ENCODE results near the gene BTBD2. TPM values are rescaled to one million over a fixed set of nuclear protein-coding genes. Genes with fewer than 3 reads are reported as not detected.

BTBD2 gene
- total and polyA plus RNA-seq, 2 of the 8 experiments (the other 6 are each of a cell fraction or from before 2014, with no cell fraction given): 91.7 to 92.3 TPM

- 95% methylated on average over 23 of the region's 23 CpGs; no CpG with 5 or more reads in 1 of the 2 experiments for WGBS, 2 experiments (ENCODE audit: extremely low coverage in 1 of 2, insufficient coverage in 1 of 2, insufficient read length in 1 of 2, insufficient replicate concordance in 2 of 2, low coverage in 1 of 2, low lambda C conversion rate in 2 of 2, missing lambda C conversion rate in 1 of 2)
- Histone ChIP-seq H2BK12ac (ENCODE audit: low read depth, low read length) (no peak overlapping the region), H3K9ac (replicated peaks in 1 of 4; ENCODE audit: extremely low read depth in 1 of 4, low read depth in 3 of 4, low read length in 3 of 4) (no peak overlapping the region), H3K4me3 (ENCODE audit: extremely low read depth in 1 of 4, insufficient read depth in 2 of 4, low read depth in 3 of 4, low read length in 4 of 4) (no peak overlapping the region), H3K4me1 (replicated peaks in 1 of 4; ENCODE audit: control insufficient read depth in 3 of 4, insufficient read depth in 4 of 4, low read length in 3 of 4) (no peaks in the 10 kb centered on the region; a peak in 1 of 7 replicates), H3K23me2 (ENCODE audit: low read depth, low read length) (no peaks in the 10 kb centered on the region), H2BK15ac (ENCODE audit: low read length) (no peak overlapping the region), H4K5ac (ENCODE audit: insufficient read length, low read depth, low read length) (no peak overlapping the region), H3K14ac (ENCODE audit: insufficient read length) (no peak overlapping the region), H3K4me2 (ENCODE audit: insufficient read depth in 1 of 2, low read depth in 2 of 2, low read length in 2 of 2) (no peak overlapping the region), H2BK120ac (replicated peaks; ENCODE audit: low read depth, low read length) (no peak overlapping the region), H4K91ac (replicated peaks; ENCODE audit: insufficient read length, low read length) (no peak overlapping the region), H3K56ac (replicated peaks; ENCODE audit: insufficient read length, low read depth, low read length) (no peak overlapping the region), H3K18ac (ENCODE audit: extremely low read depth, low read length) (no peak overlapping the region), H2BK5ac (ENCODE audit: low read depth, low read length) (no peak overlapping the region), H3K79me1 (ENCODE audit: low read depth, low read length) (peaks cover 13% of the 10 kb centered on the region; the same call in 1 of the 2 replicates), H2AK5ac (ENCODE audit: low read depth, low read length) (no peak overlapping the region), H3K36me3 (ENCODE audit: control insufficient read depth in 2 of 4, insufficient read depth in 4 of 4, low read length in 3 of 4) (peaks cover 0 to 4% (median 2%) of the 10 kb centered on the region in 4 experiments; a peak in 3 of 8 replicates), H3K27me3 (replicated peaks in 1 of 4; ENCODE audit: control insufficient read depth in 3 of 4, extremely low read depth in 1 of 4, insufficient read depth in 3 of 4, low read length in 3 of 4) (no peaks in the 10 kb centered on the region), H3K27ac (ENCODE audit: low read depth, low read length) (no peak overlapping the region), H3K4ac (replicated peaks; ENCODE audit: insufficient read length, low read depth, low read length) (no peak overlapping the region), H3K23ac (ENCODE audit: insufficient read length) (no peak overlapping the region), H3K9me3 (ENCODE audit: insufficient read depth in 2 of 2, low read depth in 1 of 2, low read length in 1 of 2) (no peaks in the 10 kb centered on the region), H2AFZ (ENCODE audit: low read length) (no peak overlapping the region), H4K8ac (ENCODE audit: extremely low read depth, insufficient read depth, low read length) (peak overlapping the region; percentile 68; the same call in 1 of the 2 replicates), H2BK20ac (ENCODE audit: low read length) (no peak overlapping the region), H4K20me1 (replicated peaks in 1 of 2; ENCODE audit: control insufficient read depth in 1 of 2, insufficient read depth in 2 of 2, low read length in 2 of 2) (peaks cover 14 to 38% of the 10 kb centered on the region in 2 experiments), H3K79me2 (ENCODE audit: control insufficient read depth in 1 of 2, insufficient read depth in 2 of 2, low read length in 2 of 2) (peaks cover 8 to 59% of the 10 kb centered on the region in 2 experiments; a peak in 3 of 4 replicates)
- DNase-seq (ENCODE audit: low read depth in 1 of 2, low spot score in 2 of 2) (no peak), FAIRE-seq (no peak)
- no peak for TF ChIP-seq CREB1 (IDR thresholded peaks at IDR 0.05)
- TF ChIP-seq SUZ12 (IDR thresholded peaks at IDR 0.05; ENCODE audit: low read length): no peak
- TF ChIP-seq EGR1 (IDR thresholded peaks at IDR 0.05; ENCODE audit: borderline replicate concordance, low read depth, low read length): no peak
- no peak for TF ChIP-seq SP1 (IDR thresholded peaks at IDR 0.05; ENCODE audit: low read depth, low read length)
- no peak for TF ChIP-seq SAP30 (IDR thresholded peaks at IDR 0.05; ENCODE audit: insufficient read depth, insufficient replicate concordance, low read length)
- TF ChIP-seq GTF2F1 (IDR thresholded peaks at IDR 0.05; ENCODE audit: borderline replicate concordance, low read depth, low read length): no peak
- ChIA-PET POLR2A (ENCODE audit: partially characterized antibody) (no interaction called here), CTCF (ENCODE audit: partially characterized antibody) (interaction anchor here (0.7 to 2.1 kb wide), 5 partner anchors 14 to 125 kb away, joined by 3 to 7 read pairs (median 3); no protein-coding TSS in a partner anchor)
Observed at GRCh38 chr19:1962674-1963073, 52.8 kb downstream of the BTBD2 start.
